Retinal pigment epithelial cell (primary cell): Measurements from ENCODE around the gene VN1R5.

ENCODE experiments used
- DNase-seq: peaks from one replicate; pipeline ENCODE4 v3.0.0-alpha.2; 2010; ENCODE audit warnings: low read depth
- H3K4me3 ChIP-seq: 2 replicates; pipeline ENCODE4 v1.5.1; 2011; ENCODE audit warnings: mild to moderate bottlenecking, low read length, control low read depth, moderate library complexity
- TF ChIP-seq, protein P1 (sequence below): conservative IDR thresholded peaks from 2 replicates; pipeline ENCODE4 v1.5.1; 2011; ENCODE audit warnings: low read depth, low read length, control low read depth, inconsistent platforms

VN1R5 gene

DNA sequence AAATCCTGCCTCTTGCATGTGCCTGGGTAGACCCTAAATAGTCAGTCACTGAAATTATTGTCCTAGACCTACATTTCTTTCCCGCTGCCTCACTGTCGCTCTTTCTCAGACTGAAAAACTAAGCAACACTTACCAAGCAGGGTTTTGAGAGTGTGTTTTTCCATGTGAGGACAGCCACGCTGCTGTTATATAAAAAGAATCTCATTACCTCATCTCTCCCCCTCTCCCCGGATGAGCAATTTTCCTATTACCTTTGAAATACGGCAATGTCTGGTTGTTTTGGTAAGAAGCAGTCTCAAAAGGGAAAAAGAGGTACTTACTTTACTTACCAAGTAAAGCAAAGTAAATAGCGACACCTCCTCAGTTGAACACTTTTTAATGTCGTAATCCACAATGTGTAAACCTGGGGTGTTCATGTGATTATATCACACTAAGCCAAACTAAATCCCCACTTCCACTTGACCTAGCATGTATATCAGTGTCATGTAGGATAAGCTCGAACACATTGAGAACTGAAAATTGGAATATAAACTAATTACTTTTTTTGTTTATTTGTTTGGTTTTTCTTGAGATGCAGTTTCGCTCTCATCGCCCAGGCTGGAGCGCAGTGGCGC is 12.2 kb upstream of the VN1R5 start:
- DNase-seq: peak; percentile 60
- TF ChIP-seq, protein P1, sequence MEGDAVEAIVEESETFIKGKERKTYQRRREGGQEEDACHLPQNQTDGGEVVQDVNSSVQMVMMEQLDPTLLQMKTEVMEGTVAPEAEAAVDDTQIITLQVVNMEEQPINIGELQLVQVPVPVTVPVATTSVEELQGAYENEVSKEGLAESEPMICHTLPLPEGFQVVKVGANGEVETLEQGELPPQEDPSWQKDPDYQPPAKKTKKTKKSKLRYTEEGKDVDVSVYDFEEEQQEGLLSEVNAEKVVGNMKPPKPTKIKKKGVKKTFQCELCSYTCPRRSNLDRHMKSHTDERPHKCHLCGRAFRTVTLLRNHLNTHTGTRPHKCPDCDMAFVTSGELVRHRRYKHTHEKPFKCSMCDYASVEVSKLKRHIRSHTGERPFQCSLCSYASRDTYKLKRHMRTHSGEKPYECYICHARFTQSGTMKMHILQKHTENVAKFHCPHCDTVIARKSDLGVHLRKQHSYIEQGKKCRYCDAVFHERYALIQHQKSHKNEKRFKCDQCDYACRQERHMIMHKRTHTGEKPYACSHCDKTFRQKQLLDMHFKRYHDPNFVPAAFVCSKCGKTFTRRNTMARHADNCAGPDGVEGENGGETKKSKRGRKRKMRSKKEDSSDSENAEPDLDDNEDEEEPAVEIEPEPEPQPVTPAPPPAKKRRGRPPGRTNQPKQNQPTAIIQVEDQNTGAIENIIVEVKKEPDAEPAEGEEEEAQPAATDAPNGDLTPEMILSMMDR: no peak
- H3K4me3 ChIP-seq: peak overlapping the region; percentile 16

DNA sequence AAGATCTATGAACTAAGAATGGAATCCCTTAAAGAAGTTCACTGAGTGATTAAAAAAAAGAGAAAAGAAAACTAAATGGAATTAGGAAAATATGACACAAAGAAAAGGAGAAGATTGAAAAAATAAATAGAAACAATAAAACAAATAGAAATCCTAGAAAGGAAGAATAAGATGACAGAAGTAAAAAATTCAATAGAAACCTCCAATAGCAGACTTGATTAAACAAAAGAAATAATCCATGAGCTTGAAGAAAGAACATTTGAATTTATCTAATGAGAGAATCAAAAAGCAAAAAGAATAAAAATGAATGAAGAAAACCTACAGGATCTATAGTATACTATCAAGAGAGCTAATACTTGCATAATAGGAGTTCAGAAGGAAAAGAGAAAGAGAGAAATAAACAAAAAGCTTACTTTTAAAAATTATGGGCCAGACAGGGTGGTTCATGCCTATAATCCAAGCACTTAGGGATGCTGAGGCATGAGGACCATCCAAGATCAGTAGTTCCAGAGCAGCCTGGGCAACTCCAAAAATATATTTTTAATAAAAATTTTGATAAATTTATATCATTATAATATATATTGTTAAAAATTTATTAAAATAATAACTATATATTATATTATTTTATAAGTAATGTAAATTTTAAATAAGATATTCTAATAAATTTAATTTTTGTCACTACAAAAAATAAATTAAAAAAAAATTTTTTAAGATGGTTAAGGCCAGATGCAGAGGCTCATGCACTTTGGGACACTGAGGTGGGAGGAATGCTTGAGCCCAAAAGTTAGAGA is 9.4 kb upstream of the VN1R5 start:
- no peak for DNase-seq
- H3K4me3 ChIP-seq: no peak overlapping the region
- TF ChIP-seq, protein P1: no peak

DNA sequence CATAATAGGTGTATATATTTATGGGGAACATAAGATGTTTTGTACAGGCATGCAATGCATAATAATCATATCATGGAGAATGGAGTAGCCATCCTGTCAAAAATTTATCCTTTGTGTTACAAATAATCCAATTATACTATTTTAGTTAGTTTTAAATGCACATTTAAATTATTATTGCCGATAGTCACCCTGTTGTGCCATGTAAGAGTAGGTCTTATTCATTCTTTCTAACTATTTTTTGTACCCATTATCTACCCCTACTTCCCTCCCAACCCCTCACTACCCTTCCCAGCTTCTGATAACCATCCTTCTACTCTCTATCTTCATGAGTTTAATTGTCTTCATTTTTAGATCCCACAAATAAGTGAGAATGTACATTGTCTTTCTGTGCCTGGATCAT is 8.3 kb upstream of the VN1R5 start:
- TF ChIP-seq, protein P1: no peak
- no peak overlapping the region for H3K4me3 ChIP-seq
- no peak for DNase-seq

DNA sequence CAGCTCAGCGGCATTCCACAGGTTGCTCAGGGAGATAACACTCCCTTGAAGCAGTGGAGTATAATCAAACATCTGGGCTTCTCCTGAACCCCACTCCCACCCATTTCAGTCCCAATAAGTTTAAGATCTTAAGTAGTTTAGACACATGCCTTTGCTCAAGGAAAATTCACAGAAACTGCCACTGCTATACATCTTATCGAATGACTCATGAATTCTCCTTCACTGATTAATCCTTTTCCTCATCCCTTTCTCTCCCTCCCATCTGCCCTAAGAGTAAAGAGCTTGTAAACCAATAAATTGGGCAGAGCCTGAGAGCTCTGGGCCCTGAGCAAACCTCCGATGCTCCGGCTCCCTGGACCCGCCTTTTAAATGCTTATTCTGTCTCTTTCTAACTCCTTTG is 10.2 kb downstream of the VN1R5 start:
- TF ChIP-seq, protein P1: no peak
- no peak overlapping the region for H3K4me3 ChIP-seq
- peak; percentile 62 for DNase-seq

DNA sequence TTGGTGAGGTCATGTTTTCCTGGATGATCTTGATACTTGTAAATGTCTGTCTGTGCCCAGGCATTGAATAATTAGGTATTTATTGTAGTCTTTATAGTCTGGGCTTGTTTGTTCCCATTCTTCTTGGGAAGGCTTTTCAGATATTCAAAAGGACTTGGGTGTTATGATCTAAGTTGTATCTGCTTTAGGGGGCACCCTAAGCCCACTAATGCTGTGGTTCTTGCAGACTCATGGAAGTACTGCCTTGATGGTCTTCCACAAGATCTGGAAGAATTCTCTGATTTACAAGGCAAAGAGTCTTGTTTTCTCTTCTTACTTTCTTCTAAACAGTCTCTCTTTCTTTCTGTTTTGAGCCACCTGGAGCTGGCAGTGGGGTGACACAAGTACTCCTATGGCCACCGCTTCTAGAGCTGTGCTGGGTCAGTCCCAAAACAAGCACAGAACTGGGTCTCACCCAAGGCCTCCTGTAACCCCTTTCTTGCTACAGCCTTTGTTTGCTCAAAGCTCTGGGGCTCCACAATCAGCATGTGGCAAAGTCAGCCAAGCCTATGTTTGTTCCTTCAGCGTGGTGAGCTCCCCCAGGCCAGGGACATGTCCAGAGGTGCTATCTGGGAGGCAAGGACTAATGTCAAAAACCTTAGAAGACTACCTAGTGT is 12.6 kb downstream of the VN1R5 start:
- TF ChIP-seq, protein P1: no peak
- no peak overlapping the region for H3K4me3 ChIP-seq
- no peak for DNase-seq

DNA sequence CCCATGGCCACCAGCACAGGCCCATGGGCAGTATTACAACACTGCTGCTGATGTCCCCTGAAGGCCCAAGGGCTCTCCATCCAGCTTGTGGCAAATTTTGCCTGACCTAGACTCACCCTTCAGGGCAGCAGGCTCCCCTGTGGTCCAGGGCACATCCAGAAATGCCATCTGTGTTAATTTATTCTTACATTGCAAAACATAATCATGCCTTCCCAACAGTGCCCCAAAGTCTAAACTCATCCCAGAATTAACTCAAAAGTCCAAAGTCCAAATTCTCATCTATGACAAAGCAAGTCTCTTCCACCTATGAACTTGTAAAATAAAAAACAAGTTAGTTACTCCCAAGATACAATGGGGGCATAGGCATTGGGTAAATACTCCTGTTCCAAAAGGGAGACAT is 13.3 kb downstream of the VN1R5 start:
- H3K4me3 ChIP-seq: no peak overlapping the region
- TF ChIP-seq, protein P1: no peak
- no peak for DNase-seq
